Thyroid gland (tissue), 4 donors: ENCODE results near the gene TH. TPM values are rescaled to one million over a fixed set of nuclear protein-coding genes. Genes with fewer than 3 reads are reported as not detected.

Source experiments
- DNase-seq, 2 donors: peaks; one replicate each; pipeline ENCODE4 v3.0.0-alpha.2; 2019
- H3K27ac ChIP-seq, 3 donors: fragments of 200-600 bp; sonication (generic); 1 replicate in 2 of 3; 2 replicates in 1 of 3; pipeline ENCODE4 v1.5.1; 2016 to 2019; ENCODE audit warnings: mild to moderate bottlenecking in 1 of 3, moderate library complexity in 1 of 3
- H3K27me3 ChIP-seq: fragments of 200-600 bp; sonication (generic); one replicate; pipeline ENCODE4 v1.5.1; 2019
- H3K36me3 ChIP-seq, 2 donors: fragments of 200-600 bp; sonication (generic); one replicate each; pipeline ENCODE4 v1.5.1; 2016 to 2019
- H3K4me1 ChIP-seq, 2 donors: fragments of 200-600 bp; sonication (generic); one replicate each; pipeline ENCODE4 v1.5.1; 2017 to 2019
- H3K4me3 ChIP-seq, 3 donors: fragments of 200-600 bp; sonication (generic); replicated peaks in 1 of 3; 1 replicate in 2 of 3; 2 replicates in 1 of 3; pipeline ENCODE4 v1.5.1; 2016; ENCODE audit warnings: mild to moderate bottlenecking in 1 of 3
- H3K9me3 ChIP-seq: fragments of 200-600 bp; sonication (generic); one replicate; pipeline ENCODE4 v1.5.1; 2017
- POLR2A ChIP-seq, 2 donors: fragments of 450-650 bp; IDR thresholded peaks; one replicate each; pipeline ENCODE4 v1.6.1; 2017; ENCODE audit warnings: antibody characterized with exemption in 2 of 2, mild to moderate bottlenecking in 2 of 2, moderate library complexity in 1 of 2
- WGBS, 2 donors: methylation state at CpG; one replicate each; pipeline ENCODE4 v1.1.5; 2017; 5-methylcytosine and 5-hydroxymethylcytosine counted together
- intact Hi-C: fragments of 100-400 bp; cut with DNase I; formaldehyde crosslinking; loops from one replicate; pipeline ENCODE4 v1.15.1; 2023
- total RNA-seq, 4 donors: library from RNA; depleted of rRNA; stranded (reverse); fragments of >200 nt; gene quantifications; one replicate each; pipeline ENCODE4 v1.2.3, GENCODE V29; 2016
- TF ChIP-seq, protein P1 (sequence below), 6 experiments: fragments of 200-600 bp in 3 of 6; fragments of 450-650 bp in 3 of 6; sonication (generic) in 3 of 6; IDR thresholded peaks; one replicate each; pipeline ENCODE4 v1.5.1; 2016 to 2019; ENCODE audit warnings: antibody characterized with exemption in 6 of 6, mild to moderate bottlenecking in 2 of 6, inconsistent platforms in 1 of 6, moderate library complexity in 1 of 6

TH gene
- total RNA-seq, 4 donors from 2014 or later = not detected

DNA sequence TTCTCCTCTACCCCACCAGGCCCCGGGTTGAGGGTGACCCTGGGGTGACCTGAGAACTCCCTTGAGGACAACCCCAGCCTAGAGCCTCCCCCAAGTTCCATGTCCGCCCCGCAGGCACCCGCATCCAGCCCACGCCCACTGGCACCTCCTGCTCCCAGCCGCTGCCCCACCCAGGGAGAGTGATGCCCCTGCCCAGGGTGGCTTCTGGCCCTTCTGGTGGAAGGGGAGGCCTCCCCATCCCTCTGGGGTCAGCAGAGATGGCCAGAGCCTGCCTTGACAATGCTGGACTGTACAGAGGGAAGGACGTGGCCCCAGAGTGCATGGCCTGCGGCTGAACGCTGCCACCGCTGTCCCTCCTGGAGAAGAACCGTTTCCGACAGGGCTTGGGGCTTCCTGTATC is 1.1 kb upstream of the TH start:
- DNase-seq = no peak
- WGBS, 2 donors = 90 to 91% methylated on average over 6 to 12 of the region's 12 CpGs
- Histone ChIP-seq H3K9me3 (no peaks in the 10 kb centered on the region), H3K27ac (no peak overlapping the region), H3K4me3 (no peak overlapping the region), H3K36me3 (no peaks in the 10 kb centered on the region), H3K4me1 (peaks cover 0 to 4% of the 10 kb centered on the region in 2 donors), H3K27me3 (no peaks in the 10 kb centered on the region)
- TF ChIP-seq, protein P1, sequence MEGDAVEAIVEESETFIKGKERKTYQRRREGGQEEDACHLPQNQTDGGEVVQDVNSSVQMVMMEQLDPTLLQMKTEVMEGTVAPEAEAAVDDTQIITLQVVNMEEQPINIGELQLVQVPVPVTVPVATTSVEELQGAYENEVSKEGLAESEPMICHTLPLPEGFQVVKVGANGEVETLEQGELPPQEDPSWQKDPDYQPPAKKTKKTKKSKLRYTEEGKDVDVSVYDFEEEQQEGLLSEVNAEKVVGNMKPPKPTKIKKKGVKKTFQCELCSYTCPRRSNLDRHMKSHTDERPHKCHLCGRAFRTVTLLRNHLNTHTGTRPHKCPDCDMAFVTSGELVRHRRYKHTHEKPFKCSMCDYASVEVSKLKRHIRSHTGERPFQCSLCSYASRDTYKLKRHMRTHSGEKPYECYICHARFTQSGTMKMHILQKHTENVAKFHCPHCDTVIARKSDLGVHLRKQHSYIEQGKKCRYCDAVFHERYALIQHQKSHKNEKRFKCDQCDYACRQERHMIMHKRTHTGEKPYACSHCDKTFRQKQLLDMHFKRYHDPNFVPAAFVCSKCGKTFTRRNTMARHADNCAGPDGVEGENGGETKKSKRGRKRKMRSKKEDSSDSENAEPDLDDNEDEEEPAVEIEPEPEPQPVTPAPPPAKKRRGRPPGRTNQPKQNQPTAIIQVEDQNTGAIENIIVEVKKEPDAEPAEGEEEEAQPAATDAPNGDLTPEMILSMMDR (IDR thresholded peaks at IDR 0.05) = no peak
- no peak for TF ChIP-seq POLR2A (IDR thresholded peaks at IDR 0.05)
- intact Hi-C loops = no loop called here

DNA sequence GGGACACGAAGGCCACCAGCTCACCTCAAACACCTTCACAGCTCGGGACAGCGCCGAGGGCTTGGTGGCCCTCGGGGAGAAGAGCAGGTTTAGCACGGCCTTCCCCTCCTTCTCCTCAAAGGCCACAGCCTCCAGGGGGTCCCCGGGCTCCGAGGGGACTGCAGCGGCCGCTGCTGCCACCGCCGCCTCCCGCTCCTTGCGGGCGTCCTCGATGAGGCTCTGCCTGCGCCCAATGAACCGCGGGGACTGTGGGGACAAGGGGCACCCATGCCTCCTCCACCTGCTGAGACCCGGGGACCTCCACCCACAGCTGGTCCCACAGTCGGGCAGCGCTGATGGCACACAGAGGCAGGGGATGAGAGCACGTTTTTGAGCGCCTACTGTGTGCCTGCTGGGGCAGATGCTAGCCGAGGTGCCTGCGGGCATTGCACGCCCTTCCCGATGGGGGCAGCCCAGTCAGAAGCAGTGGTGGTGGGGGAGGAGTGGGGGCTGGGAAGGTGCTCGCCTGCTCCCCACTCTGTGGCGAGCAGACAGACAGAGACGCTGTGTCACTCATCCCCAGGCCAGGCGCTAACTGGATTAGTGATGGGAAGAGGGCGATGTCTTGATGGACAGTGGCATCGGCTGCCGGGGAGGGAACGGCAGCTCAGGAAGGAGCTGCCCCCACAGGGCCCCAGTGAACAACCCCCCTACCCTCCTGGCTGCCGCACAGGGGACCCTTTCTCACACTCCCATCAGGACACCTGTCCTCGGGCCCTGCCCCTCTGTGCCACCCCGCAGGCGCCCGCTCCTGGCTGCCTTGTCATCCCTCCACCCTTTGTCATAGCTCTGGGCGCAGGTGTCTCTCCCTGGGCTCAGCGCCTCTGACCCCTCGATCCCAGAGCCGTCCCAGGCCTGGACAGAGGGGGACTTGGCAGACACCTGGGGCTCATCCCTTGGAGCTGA is 1.7 kb downstream of the TH start:
- Histone ChIP-seq H3K27me3 (no peaks in the 10 kb centered on the region), H3K4me1 (peaks cover 7% of the 10 kb centered on the region in 2 donors), H3K9me3 (no peaks in the 10 kb centered on the region), H3K4me3 (no peak overlapping the region), H3K36me3 (no peaks in the 10 kb centered on the region), H3K27ac (no peak overlapping the region)
- no peak for DNase-seq
- TF ChIP-seq, protein P1 (IDR thresholded peaks at IDR 0.05) = no peak
- TF ChIP-seq POLR2A (IDR thresholded peaks at IDR 0.05) = no peak
- intact Hi-C loops = no loop called here
- WGBS, 2 donors = 82 to 87% methylated on average over 17 to 22 of the region's 45 CpGs

DNA sequence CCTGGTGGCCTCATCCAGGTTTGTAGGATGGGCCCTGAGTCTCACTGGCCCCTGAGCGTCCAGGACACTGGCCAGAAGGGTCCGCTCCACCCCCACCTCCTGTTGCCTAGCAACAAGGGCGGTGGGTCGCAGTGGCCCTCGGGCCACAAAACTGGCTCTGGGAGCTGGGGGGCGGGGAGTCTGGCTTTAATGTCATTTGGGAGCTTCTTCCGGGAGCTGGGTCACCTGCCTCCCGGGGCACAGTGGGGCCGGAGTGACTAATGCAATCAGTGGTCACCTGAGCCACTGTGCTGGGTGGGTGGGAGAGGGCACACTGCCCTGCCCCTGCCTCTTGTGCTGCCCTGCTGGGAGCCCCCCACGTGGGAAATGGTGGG is 2.6 kb downstream of the TH start:
- no peaks in the 10 kb centered on the region for H3K9me3 ChIP-seq
- TF ChIP-seq, protein P1 (IDR thresholded peaks at IDR 0.05) = no peak
- no peak for TF ChIP-seq POLR2A (IDR thresholded peaks at IDR 0.05)
- 13% methylated on average over 1 of the region's 10 CpGs; no CpG with 5 or more reads in 1 of the 2 donors for WGBS, 2 donors
- no peak overlapping the region for H3K4me3 ChIP-seq
- intact Hi-C loops = no loop called here
- DNase-seq = no peak
- no peak overlapping the region for H3K27ac ChIP-seq
- peaks cover 7% of the 10 kb centered on the region in 2 donors for H3K4me1 ChIP-seq
- H3K27me3 ChIP-seq = no peaks in the 10 kb centered on the region
- no peaks in the 10 kb centered on the region for H3K36me3 ChIP-seq

DNA sequence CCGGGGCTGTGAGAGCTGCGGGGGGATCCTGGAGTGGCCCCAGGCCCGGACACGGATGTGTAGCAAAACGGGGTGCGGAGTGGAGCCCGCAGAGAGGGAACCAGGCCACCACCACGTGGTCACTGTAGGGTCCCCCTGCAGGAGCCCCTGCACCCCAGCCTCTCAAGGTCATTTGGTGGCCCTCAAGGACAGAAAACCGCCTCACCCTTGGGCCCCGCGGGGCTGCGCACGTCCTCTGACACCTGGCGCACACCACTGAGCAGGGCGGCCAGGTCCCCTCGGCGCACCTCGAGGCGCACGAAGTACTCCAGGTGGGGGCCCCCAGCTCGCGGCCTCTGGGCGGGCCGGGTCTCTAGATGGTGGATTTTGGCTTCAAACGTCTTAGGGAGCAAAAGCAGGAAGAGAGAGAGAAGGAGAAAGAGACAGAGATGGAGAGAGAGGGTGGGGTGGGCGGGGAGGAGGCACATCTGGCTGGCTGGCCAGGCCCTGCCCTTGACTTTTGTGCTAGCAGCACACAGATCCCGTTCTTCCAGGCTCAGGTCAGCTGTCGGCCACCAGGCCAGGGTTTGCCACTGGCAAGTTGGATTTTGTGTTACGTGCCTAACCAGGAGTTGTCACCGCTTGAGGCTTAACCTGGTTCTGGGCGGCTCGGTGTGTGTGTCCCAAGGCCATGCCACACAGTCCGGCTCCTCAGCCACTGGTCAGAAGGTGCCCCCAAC is 3.2 kb downstream of the TH start:
- no peak for DNase-seq
- no peaks in the 10 kb centered on the region for H3K36me3 ChIP-seq
- TF ChIP-seq, protein P1 (IDR thresholded peaks at IDR 0.05) = no peak
- no peak for TF ChIP-seq POLR2A (IDR thresholded peaks at IDR 0.05)
- H3K9me3 ChIP-seq = no peaks in the 10 kb centered on the region
- intact Hi-C loops = no loop called here
- H3K4me3 ChIP-seq = no peak overlapping the region
- H3K27ac ChIP-seq = no peak overlapping the region
- H3K27me3 ChIP-seq = no peaks in the 10 kb centered on the region
- 83 to 84% methylated on average over 16 to 33 of the region's 33 CpGs for WGBS, 2 donors
- peaks cover 7% of the 10 kb centered on the region in 2 donors for H3K4me1 ChIP-seq
